Measurements from ENCODE around the gene MAPK8IP2. TPM values are rescaled to one million over a fixed set of nuclear protein-coding genes. Genes with fewer than 3 reads are reported as not detected.
A peak's percentile ranks its signal among the peaks of the same experiment; 100 is the strongest.

The MAPK8IP2 gene
- total and polyA plus RNA-seq, 2 of the 13 experiments (the other 11 are each of a cell fraction or from before 2014, with no cell fraction given): 1.3 to 2.6 TPM

- TF ChIP-seq ZNF775 (CRISPR knock-in tag; IDR thresholded peaks at IDR 0.05; ENCODE audit: borderline replicate concordance): no peak
- no peak for TF ChIP-seq ZNF205 (CRISPR knock-in tag; IDR thresholded peaks at IDR 0.05)
- no peak for TF ChIP-seq LCORL (IDR thresholded peaks at IDR 0.05)
- TF ChIP-seq LCORL (CRISPR knock-in tag; IDR thresholded peaks at IDR 0.05): peak; percentile 62; the same call in 1 of the 2 replicates
- peak; percentile 81 for TF ChIP-seq ZNF274 (CRISPR knock-in tag; IDR thresholded peaks at IDR 0.05)
- TF ChIP-seq SCMH1 (CRISPR knock-in tag; IDR thresholded peaks at IDR 0.05; ENCODE audit: borderline replicate concordance): no peak
- no peak for TF ChIP-seq PAWR (CRISPR knock-in tag; IDR thresholded peaks at IDR 0.05; ENCODE audit: borderline replicate concordance)
- TF ChIP-seq ZBTB14 (CRISPR knock-in tag; IDR thresholded peaks at IDR 0.05): peak; percentile 66
- TF ChIP-seq ZBTB40 (IDR thresholded peaks at IDR 0.05): no peak
- TF ChIP-seq ZBTB40 (CRISPR knock-in tag; IDR thresholded peaks at IDR 0.05): no peak
- no peak for TF ChIP-seq FLYWCH1 (CRISPR knock-in tag; IDR thresholded peaks at IDR 0.05)
- no peak for TF ChIP-seq BHLHE40 (IDR thresholded peaks at IDR 0.05; ENCODE audit: low read length)
- no peak for TF ChIP-seq JDP2 (CRISPR knock-in tag; IDR thresholded peaks at IDR 0.05; ENCODE audit: borderline replicate concordance)
- TF ChIP-seq ZNF556 (CRISPR knock-in tag; IDR thresholded peaks at IDR 0.05; ENCODE audit: borderline replicate concordance): no peak; the same call in 1 of the 2 replicates
- peak; percentile 39; the same call in 1 of the 2 replicates for TF ChIP-seq MEIS2 (CRISPR knock-in tag; IDR thresholded peaks at IDR 0.05)
- no peak for TF ChIP-seq LBX2 (CRISPR knock-in tag; IDR thresholded peaks at IDR 0.05; ENCODE audit: borderline replicate concordance)
- peak; percentile 70; the same call in 1 of the 2 replicates for TF ChIP-seq ZMAT3 (CRISPR knock-in tag; conservative IDR thresholded peaks at IDR 0.05)
- TF ChIP-seq KAT8 (CRISPR knock-in tag; IDR thresholded peaks at IDR 0.05): 0 out of 2 replicates have a peak, but pooled peaks have one; percentile 44
- TF ChIP-seq ZNF260 (CRISPR knock-in tag; IDR thresholded peaks at IDR 0.05; ENCODE audit: borderline replicate concordance, low read depth): no peak
- TF ChIP-seq MZF1 (CRISPR knock-in tag; IDR thresholded peaks at IDR 0.05; ENCODE audit: borderline replicate concordance): 0 out of 2 replicates have a peak, but pooled peaks have one; percentile 59
Measured at GRCh38 chr22:50627642-50628542, 27.3 kb downstream of the MAPK8IP2 start, which contains the start of gene ARSA (continued).
